Fibroblast of skin of back (primary cell): ENCODE data around the gene ELL2.
"Not testable (repeated sequence)": the region's sequence is repeated elsewhere in the genome, so short reads cannot be mapped to it uniquely, and the experiment has no call there.

Source experiments
- DNase-seq: peaks from one replicate; pipeline ENCODE4 v3.0.0-alpha.2; 2013

The ELL2 gene

DNA sequence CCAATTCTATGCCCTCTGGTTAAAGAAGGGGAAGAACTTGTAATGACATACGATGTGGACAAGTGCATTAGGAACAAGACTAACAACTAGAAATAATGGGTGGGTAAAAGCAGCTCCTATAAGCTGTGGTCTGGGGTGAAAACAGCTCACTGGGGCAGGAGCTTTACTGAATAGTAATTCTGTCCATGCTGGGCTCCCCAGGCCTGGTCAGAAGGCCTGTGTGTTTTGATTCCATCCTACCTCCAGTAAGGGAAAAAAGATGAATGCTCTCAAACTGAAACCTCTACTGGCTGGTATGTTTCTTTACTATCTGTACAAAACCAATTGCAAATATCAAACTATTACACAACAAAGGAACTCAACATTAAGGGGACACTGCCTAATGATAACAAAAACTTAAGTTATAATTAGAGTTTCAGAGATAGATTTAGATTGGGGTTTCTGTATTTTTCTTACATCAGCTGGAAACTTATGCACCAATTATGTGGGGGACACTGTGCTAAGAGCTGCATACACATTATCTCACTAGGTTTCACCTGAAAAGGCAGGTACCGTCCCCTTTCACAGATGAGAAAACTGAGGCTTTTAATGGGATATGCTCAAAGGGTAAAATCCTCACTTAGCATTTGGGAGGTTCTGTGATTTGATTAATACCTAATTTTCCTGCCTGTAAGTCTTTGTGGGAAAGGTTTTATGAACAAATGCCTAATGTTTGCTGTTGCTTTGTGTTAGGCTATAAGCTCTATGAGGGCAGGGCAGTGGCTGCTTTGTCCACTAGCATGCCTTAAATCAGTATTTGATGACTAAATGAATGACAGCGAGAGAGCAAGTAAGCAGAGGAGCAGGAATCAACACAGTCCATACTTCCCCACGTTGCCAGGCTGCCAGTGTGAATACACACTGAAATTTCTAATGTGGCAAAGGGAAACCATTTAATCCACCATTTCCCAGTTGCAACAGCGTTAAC is 53.6 kb downstream of the ELL2 start:
- no peak for DNase-seq

DNA sequence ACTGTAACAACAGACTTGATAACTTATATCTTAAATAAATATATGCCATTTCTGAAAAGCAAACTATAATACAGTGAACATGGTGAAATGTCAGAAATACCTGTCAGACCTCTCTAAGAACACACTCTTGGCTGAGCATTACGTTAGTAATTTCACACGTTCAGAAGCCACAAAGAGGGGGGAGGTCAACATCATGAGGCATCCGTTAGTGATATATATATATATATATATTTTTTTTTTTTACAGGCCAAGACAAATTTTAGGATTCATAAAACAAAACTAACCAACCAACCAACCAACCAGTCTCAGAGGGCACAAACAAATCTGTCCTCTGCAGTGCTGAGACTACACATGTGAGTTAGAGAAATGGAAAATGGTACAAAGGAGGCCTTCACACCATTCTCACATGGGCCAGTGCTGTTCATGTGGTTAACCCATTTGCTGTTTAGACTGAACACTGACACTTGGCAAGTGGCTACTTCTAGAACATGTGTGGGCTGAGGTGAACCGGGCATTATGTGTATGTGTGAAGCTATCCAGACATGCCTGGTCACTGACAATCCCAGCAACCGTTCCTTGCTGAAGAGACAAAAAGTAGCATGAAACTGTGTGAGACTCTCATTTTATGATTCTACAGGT is 54.5 kb downstream of the ELL2 start:
- DNase-seq = no peak

DNA sequence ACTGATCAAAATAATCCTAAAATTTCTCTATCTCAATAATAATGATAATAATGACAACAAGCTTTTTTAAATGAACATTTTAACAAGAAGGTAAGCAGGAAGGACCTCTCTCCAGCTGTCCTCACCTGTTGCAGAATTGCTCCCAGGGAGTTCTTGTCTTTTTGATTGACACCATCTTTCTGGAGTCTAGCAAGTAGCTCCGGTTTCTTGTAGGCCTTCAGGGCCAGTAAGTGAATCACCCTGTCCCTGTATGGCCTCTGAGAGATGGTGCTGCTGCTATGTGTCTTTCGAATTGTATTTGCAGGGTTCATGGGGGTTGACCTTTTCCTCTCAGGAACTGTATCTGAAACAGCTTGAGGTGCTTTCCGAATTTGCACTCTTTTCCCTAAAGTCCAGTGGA is 55.3 kb downstream of the ELL2 start:
- not testable (repeated sequence) for DNase-seq

DNA sequence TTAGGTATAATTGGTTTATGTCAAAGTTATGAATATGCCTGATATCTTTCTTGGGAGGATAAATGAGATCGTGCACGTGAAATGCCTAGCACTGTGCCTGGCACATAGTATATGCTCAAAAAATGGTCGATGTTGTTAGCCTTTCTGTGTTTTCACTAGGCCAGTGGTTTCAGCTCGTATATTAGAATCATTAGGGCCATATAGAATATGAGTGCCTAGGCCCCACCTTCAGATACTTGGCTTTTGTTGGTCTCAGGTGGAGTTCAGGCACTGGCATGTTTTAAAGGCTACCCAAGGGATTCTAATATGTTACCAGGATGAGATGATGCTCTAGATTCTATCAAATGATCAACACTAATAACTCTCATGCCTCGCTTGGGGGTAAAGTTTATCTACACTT is 56.8 kb downstream of the ELL2 start:
- no peak for DNase-seq

DNA sequence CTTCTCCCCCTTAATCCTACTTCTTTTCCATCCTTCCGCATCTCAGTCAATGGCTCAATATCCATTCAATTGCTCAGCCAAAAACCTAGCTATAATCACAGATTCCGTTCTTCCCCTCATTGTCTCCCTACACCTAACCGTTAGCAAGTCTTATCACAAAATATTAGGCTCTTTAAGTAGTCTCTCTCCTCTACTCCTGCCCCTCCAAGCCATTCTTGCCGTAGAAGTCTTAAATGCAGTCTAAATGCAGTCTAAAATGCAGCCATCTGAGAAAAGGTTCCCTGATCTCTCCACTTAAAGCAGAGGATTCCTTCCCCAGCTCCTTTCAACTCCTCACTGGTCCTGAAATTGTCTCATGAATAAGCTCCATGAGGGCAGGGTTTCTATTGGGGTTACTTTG is 57.8 kb downstream of the ELL2 start:
- DNase-seq = no peak

DNA sequence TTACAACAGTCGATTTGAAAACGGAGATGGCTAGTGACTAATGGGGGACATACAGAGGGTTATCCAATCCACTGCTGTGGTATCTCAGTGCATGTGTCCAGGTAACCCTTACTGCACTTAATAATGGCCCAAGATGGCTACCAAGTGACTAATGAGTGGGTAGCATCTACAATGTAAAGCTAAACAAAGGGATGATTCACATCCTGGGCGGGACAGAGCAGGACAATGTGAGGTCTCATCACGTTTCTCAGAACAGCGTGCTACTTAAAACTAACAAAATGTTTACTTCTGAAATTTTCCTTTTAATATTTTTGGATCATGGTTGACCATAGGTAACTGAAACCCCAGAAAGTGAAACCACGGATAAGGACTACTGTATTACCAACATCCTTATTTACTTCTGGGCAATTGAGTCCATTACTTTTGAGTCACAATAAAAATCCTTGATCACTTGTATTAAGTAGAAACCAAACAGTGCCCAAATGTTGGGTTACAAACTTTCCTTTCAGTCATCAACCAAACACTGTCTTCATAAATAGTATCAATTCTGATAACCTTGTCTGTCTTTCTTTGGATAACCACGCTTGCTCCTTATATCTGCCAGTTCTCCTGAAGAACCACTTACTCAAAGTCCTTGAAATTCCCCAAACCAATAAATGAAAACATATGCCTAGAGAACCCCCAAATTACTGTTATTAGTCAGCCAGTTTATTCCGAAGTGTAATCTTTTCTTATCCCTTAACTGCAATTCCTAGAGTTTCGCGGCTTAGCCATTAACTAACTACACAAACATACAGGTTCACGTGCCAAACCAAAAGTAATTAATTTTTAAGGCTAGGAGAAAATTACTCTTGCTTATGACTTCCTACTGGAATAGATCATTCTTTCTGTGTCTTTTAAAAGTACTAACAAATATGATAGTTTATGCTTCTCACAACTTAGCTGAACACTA is 59.7 kb downstream of the ELL2 start:
- peak; percentile 80 for DNase-seq

DNA sequence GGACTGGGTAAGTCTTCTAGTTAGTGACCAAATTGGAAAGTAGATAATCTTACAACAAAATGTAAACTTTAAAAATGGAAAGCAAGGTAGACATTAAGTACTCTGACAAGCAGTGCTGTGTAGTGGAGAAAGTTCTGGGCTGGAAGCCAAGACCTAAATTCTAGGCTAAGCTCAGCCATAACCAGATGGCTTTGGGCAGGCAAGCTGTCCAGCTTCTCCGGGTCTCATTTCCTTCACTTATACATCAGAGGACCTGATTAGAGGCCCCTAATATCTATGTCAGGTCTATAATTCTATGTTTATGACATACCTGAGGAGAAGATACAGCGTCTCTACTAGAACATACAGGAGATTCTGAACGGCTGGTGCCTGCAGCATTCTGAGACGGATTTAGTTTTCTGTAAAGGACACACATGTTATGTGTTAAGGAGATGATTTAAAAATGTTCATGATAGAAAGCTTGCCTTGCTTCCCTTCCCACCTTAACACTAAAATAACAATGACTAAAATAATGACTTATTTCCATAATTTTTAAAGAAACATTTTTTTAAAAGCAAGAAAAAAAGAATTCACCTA is 61.2 kb downstream of the ELL2 start:
- DNase-seq = peak; percentile 50

DNA sequence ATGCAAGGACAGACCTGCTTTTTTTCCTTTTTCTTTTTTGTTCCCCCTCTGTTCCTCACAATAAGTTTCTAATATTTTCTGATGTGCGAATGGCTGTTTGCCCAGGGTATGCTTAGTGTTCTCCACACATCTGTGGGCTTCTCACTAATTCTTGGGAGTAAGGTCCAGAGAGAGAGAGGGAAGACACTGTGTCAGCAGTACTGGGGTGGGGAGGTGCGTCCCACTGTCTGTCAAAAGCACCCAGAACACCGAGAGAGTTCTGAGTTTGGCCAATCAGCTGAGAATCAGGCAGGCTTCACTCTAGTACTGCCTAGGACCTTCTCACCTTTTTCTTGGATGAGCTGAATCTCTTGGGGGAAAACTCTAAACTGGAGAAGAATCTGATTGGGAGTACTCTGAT is 61.8 kb downstream of the ELL2 start:
- no peak for DNase-seq

DNA sequence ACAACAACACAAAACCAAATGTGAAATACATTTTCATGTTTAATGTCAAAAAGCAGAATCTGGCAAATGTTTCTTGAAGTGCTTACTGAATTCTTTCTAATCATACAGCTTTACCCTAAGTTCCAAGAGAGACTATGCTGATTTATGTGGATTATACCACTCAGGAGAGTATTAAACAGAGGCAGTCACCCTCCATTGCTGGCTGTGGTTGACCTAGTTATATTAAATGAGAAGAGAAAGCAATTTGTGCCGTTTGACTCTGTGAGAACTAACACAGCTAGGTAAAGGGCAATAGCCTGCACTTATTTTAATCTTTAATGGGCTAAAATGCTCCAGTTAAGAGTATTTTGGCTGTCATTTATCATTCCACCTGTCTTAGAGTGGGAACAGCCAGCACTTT is 62.6 kb downstream of the ELL2 start:
- DNase-seq = no peak

DNA sequence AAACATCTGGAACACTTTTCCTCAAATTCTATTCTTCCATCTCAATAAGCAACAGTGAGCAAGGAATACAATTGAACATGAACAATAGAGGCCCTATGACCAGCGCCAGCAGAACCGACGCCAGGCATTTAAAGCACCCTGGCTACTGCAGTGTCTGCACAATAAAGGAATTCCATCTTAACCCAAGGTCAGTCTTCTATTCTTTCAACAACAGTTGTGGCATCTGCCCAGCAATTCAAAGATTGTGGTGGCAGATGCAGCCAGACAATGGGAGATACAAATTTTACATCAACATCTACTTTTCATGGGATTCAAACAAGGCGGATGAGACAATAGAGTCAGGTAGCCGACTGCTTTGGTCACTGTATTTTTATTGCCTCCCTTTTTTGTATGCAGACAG is 65.9 kb downstream of the ELL2 start:
- no peak for DNase-seq

DNA sequence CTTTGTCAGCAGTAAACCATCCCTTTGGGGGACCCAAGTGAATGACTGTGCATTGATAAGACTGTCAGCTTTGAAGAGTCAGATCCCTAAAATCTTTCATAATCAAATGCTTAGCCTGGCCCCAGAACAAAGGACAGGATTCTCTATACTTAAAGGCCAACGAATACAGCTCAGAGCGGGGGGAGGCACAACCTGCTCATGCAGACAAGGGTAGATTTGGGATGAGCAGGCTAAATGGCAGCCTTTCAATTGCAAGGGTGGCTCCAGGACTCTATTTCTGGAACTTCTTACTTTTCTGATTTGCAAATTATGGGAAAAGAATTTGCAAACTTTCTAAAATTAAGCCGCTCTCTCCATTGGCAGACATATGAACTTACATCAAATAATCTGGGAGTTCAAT is 66.4 kb downstream of the ELL2 start:
- DNase-seq = no peak

DNA sequence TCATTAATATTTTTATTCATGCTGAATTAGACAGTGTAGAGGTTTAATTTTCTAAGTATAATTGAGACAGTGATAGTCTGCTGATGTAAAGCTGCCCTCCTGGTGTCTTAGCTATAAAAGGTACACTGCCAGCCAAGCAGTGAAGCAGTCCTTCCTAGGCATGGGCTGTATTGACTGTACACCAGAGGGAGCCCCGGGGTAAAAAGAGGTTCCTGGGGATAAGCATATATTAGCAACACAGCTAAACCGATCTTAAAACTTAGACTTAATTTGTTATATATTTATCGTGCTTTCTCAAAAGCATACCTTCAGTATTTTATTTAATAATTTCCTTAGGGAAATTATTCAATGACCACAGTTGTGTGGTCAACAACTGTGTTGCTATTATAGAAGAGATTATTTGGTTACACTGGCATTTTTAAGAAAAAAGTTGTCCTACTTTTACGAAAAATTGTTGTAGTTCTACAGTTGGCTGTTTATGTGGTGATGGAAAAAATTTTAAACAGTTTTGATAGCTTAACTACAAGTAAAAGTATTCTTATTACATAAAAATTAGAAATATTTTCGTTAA is 68.8 kb downstream of the ELL2 start:
- peak; percentile 47 for DNase-seq

DNA sequence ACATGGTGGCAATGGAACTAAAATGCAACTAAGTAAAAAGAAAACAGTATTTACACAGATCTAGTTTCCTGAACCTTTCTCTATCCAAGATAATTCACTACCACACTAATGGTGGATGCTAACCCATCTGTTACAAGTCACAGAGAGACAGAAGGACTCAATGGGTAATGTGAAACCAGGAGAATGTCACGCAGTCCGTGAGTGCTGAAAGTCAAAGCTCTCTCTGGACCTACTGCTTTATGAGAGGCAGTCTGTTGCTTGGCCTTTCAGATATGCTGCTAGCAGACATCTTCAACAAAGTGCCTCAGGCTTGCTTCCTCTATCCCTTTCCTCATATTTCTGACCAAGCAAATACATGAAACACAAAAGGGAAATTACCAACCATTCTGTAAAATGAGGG is 70.2 kb downstream of the ELL2 start:
- DNase-seq = no peak

DNA sequence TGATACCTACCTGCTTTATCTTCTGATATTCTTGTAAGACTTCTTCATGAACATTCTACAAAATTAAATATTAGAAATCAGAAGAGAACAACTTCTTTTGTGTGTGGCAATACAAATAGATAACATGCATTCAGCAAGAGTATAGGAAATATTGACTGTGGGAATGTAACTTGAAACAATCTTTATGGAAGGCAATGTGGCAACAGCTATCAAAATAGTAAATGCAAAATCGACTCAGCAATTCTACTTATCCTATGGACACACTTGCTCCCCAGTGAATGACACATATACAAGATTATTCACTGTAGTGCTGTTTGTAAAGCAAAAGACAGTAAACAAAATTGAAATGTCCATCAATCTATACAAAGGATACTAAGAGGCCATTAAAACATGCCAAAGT is 72.6 kb downstream of the ELL2 start:
- no peak for DNase-seq

DNA sequence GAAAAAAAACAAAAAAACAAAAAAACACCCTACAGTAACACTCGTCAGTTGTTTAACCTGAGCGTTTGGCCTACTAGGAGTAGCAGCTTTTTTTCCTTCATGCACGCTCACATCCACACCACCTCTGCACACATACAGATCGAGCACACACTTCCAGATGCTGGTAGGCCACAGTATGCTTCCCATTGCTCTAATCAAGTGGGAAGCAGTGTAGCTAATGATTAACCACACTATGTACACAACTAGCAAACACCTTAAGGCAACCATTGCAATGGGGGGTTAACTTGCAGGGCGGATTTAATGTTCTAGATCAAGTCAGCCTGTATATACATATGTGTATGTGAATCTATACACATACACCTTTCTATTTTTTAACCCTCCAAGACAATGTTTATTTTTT is 73.7 kb downstream of the ELL2 start:
- DNase-seq = no peak

DNA sequence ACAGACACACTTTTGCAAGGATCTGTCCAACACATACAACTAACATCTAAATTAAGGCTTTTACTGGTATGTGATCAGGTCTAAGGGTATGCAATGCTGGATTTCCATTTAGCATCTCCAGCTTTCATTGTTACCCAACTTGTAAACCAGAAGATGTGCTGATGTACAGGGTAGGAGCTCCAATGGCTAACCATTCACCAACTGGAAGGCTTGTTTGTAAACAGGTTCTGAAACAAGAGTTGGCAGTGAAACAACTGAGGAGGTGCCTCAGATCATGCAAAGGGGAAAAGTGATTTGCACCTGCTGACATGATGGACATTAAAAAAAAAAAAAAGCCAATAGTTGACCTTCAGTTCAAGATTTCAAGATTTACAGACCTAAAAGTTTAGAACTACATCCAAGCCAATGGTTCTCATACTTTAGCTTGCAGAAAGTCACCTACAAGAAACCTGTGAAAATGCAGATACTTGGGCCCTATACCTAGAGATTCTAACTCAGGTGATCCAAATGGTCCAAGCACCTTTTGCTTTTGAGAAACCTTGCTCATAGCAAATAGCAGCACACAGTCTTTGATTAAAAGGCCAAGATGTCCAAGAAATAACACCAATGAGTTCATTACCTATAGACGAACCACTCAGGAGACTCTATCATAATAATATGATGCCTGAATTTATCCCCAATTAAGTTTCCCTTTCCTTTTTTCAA is 75.2 kb downstream of the ELL2 start:
- no peak for DNase-seq

DNA sequence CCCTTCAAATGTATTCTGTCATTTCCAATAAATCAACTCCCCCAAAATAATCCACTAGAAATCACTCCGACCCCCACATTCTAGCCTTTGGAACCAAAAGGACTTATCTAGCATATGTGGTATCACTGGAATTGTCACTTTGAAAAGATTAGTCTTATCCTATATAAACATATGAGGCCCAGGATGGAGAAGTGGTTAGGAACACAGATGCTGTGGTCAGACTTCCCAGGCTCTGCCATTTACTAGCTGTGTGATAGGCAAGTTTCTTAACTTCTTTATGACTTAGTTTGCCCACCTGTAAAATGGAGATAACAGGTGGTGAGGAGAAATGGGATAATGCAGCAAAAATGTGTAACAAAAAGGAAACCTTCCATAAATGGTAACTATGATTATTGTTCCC is 77.1 kb downstream of the ELL2 start:
- no peak for DNase-seq

DNA sequence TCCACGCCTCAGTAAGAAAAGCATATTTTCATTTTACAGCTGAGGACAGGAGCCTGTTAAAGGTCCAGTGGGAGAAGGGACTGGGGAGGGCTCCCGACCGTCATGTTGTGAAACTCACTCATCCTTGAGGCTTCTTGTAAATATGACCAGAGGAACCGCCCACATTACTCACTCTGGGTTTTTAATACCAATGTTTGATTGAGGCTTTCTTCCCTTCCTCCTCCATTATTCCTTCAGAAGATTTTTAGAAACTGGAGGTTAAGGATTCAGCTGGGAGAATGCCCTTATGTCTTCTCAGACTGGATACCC is 77.7 kb downstream of the ELL2 start:
- peak; percentile 53 for DNase-seq

DNA sequence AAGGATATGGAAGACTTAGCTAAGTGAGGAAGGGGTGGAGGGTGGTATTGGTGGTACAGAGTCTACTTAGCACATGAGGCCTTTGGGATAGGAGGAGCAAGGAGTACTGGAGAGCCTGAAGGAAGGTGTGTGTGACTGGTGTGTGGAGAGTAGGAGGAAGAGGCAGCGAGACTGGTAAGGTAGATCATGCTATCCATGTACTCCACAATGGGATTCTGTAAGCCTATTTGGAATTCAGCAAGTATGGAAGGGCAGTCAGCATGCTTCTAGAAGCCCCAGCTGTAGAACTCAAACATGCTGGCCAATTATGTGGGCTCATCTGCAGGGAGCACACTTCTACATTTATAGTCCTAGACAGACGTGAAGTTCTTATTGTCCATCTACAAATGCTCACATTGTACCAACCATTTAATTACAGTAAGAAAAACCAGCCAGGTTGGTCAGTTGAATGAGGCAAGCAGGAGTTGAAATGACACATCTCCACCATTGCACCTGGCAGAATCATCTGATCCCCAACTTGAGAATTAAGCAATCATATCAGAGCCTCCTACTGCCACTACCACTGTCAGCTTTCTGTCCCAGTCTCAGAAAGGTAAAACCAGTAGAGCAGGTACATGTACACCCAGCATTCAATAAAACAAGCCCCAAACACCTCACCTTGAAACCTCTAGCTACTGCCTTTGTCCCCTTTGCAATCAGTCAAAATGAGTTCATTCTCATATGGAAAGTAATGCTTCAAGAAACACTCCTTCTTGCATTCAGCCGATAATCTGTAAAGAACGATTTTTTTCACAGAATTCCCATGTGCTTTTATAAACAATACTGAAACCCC is 78.2 kb downstream of the ELL2 start:
- no peak for DNase-seq

DNA sequence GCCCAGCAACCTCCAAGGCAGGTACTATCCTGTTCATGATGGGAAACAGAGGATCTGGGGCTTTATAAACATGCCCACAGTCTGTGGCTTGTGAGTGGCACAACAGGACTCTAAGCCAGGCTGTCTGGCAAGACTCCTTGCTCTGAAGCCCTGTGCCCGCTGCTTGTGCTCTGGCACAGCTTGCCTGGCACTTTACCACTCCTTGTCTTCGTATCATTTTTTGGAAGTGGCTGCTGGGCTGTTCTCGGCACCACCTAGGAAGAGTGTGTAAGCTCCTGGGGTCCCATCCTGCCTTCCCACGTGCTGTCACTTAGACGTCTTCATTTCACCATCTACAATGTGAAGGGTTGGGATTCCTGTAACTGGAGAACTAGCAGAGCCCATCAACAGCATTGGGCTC is 79.8 kb downstream of the ELL2 start:
- DNase-seq = no peak
